Lung (tissue), 12 donors: ENCODE measurements around the gene BBOX1. TPM values are rescaled to one million over a fixed set of nuclear protein-coding genes. Genes with fewer than 3 reads are reported as not detected.

ENCODE experiments used
- ATAC-seq: fragments of 200-7000 bp; cut with Tn5 transposase; one replicate; pipeline ENCODE4 v1.9.1; 2020; ENCODE audit warnings: moderate number of reproducible peaks; ENCODE audit not compliant: insufficient read depth, low FRiP score
- DNase-seq, 3 donors: peaks; one replicate each; pipeline ENCODE4 v3.0.0-alpha.2; 2013 to 2017
- H3K27ac ChIP-seq, 2 donors: one replicate each; pipeline ENCODE4 v1.5.1; 2013; ENCODE audit warnings: mild to moderate bottlenecking in 2 of 2, moderate library complexity in 2 of 2, control low read depth in 1 of 2, inconsistent platforms in 1 of 2, low read depth in 1 of 2, low read length in 1 of 2
- H3K27me3 ChIP-seq, 3 donors: one replicate each; pipeline ENCODE4 v1.5.1; 2013; ENCODE audit warnings: low read length in 2 of 3; ENCODE audit not compliant: control insufficient read depth in 3 of 3, insufficient read depth in 3 of 3
- H3K36me3 ChIP-seq, 4 donors: one replicate each; pipeline ENCODE4 v1.5.1; 2013; ENCODE audit warnings: low read length in 4 of 4, mild to moderate bottlenecking in 1 of 4, moderate library complexity in 1 of 4; ENCODE audit not compliant: control insufficient read depth in 4 of 4, insufficient read depth in 4 of 4
- H3K4me1 ChIP-seq, 5 donors: one replicate each; pipeline ENCODE4 v1.5.1; 2013; ENCODE audit warnings: low read length in 5 of 5, mild to moderate bottlenecking in 2 of 5, moderate library complexity in 1 of 5; ENCODE audit not compliant: control insufficient read depth in 5 of 5, insufficient read depth in 5 of 5
- H3K4me3 ChIP-seq: one replicate; pipeline ENCODE4 v1.5.1; 2013; ENCODE audit warnings: mild to moderate bottlenecking, control low read depth, moderate library complexity
- H3K9ac ChIP-seq, 2 donors: one replicate each; pipeline ENCODE4 v1.5.1; 2013; ENCODE audit warnings: low read length in 2 of 2, control low read depth in 1 of 2; ENCODE audit not compliant: insufficient read depth in 1 of 2
- H3K9me3 ChIP-seq, 4 donors: one replicate each; pipeline ENCODE4 v1.5.1; 2013; ENCODE audit warnings: low read length in 3 of 4, mild to moderate bottlenecking in 1 of 4, moderate library complexity in 1 of 4; ENCODE audit not compliant: control insufficient read depth in 4 of 4, insufficient read depth in 3 of 4
- CTCF ChIP-seq: IDR thresholded peaks from 2 replicates; pipeline ENCODE4 v1.5.1; 2012; ENCODE audit warnings: mild to moderate bottlenecking; ENCODE audit errors: control extremely low read depth, extremely low read depth
- WGBS, 2 donors: extraction: QIAGEN DNeasy Blood & Tissue Kit; methylation state at CpG; one replicate each; pipeline ENCODE4 v1.1.7; 2013; 5-methylcytosine and 5-hydroxymethylcytosine counted together
- polyA plus RNA-seq, 2 donors: library from polyadenylated mRNA; stranded (reverse); fragments of 200-250 nt; gene quantifications; one replicate each; pipeline ENCODE4 v1.2.1, GENCODE V29; 2013
- total RNA-seq, 2 donors: library from RNA; depleted of rRNA in 1 of 2; stranded (reverse); fragments of >200 nt in 1 of 2; gene quantifications; one replicate each; pipeline ENCODE4 v1.2.1, GENCODE V29; 2014 to 2021
- donor health status: control.
- donor health status: control.
- donor health status: Bipolar disorder and iron deficiency.
- donor health status: healthy.
- donor health status: DM: yes; HTN: yes; CAD: no.

The BBOX1 gene
- total and polyA plus RNA-seq, 4 donors, result 0.08 to 1.9 (median 0.69) TPM

- H3K4me3 ChIP-seq, result no peak overlapping the region
- peaks cover 0 to 20% (median 4%) of the 10 kb centered on the region in 5 donors for H3K4me1 ChIP-seq
- no peaks in the 10 kb centered on the region for H3K27me3 ChIP-seq
- 85 to 95% methylated on average over 1 of the region's 1 CpG for WGBS, 2 donors
- H3K9me3 ChIP-seq, result peaks cover 0 to 3% (median 1%) of the 10 kb centered on the region in 4 donors
- H3K27ac ChIP-seq, result no peak overlapping the region
- H3K36me3 ChIP-seq, result no peaks in the 10 kb centered on the region
- DNase-seq (no peak), ATAC-seq (no peak)
- no peak overlapping the region for H3K9ac ChIP-seq
- TF ChIP-seq CTCF, result no peak
Observed at GRCh38 chr11:27141576-27141975, 101.0 kb downstream of the BBOX1 start.

GRCh38 chr11:27147916-27148315, 107.3 kb downstream of the BBOX1 start:
- H3K27ac ChIP-seq, result no peak overlapping the region
- ATAC-seq, result no peak
- 95 to 100% methylated on average over 1 of the region's 1 CpG for WGBS, 2 donors
- TF ChIP-seq CTCF, result no peak
- no peak for DNase-seq
- no peaks in the 10 kb centered on the region for H3K4me1 ChIP-seq
- no peaks in the 10 kb centered on the region for H3K36me3 ChIP-seq
- no peak overlapping the region for H3K4me3 ChIP-seq
- peaks cover 0 to 4% (median 0%) of the 10 kb centered on the region in 3 donors for H3K27me3 ChIP-seq
- H3K9me3 ChIP-seq, result no peaks in the 10 kb centered on the region
- H3K9ac ChIP-seq, result no peak overlapping the region

- no peaks in the 10 kb centered on the region for H3K9me3 ChIP-seq
- TF ChIP-seq CTCF, result no peak
- no peaks in the 10 kb centered on the region for H3K4me1 ChIP-seq
- H3K9ac ChIP-seq, result no peak overlapping the region
- ATAC-seq, result no peak
- H3K27ac ChIP-seq, result no peak overlapping the region
- peaks cover 0 to 4% (median 0%) of the 10 kb centered on the region in 3 donors for H3K27me3 ChIP-seq
- no peak overlapping the region for H3K4me3 ChIP-seq
- H3K36me3 ChIP-seq, result no peaks in the 10 kb centered on the region
- no peak for DNase-seq
Observed at GRCh38 chr11:27148506-27148905, 107.9 kb downstream of the BBOX1 start.

- Histone ChIP-seq H3K27me3 (peaks cover 0 to 4% (median 0%) of the 10 kb centered on the region in 3 donors), H3K27ac (no peak overlapping the region), H3K36me3 (no peaks in the 10 kb centered on the region), H3K9me3 (no peaks in the 10 kb centered on the region), H3K9ac (no peak overlapping the region), H3K4me3 (no peak overlapping the region), H3K4me1 (no peaks in the 10 kb centered on the region)
- TF ChIP-seq CTCF, result no peak
- DNase-seq, result no peak
- ATAC-seq, result no peak
- WGBS, 2 donors, result 94 to 97% methylated on average over 2 of the region's 2 CpGs
Observed at GRCh38 chr11:27150098-27150497, 109.5 kb downstream of the BBOX1 start.
